GM21381 (cell line): ENCODE data around the gene ERCC6L.
"Not testable (repeated sequence)": the region's sequence is repeated elsewhere in the genome, so short reads cannot be mapped to it uniquely, and the experiment has no call there.

Experiments used
- ATAC-seq: cut with Tn5 transposase; IDR thresholded peaks from one replicate; pipeline ENCODE4 v1.9.1; 2021; ENCODE audit warnings: mild to moderate bottlenecking, moderate library complexity; ENCODE audit not compliant: unreplicated experiment

The ERCC6L gene

GRCh38 chrX:72176981-72177380, 61.8 kb downstream of the ERCC6L start:
- no peak for ATAC-seq

- not testable (repeated sequence) for ATAC-seq
These were observed 62.5 kb downstream of the ERCC6L start for GRCh38 chrX:72176289-72176688.

GRCh38 chrX:72169008-72169728, 69.7 kb downstream of the ERCC6L start:
- ATAC-seq: no peak

GRCh38 chrX:72165551-72165950, 73.3 kb downstream of the ERCC6L start:
- ATAC-seq: no peak

GRCh38 chrX:72159769-72160168, 79.1 kb downstream of the ERCC6L start:
- ATAC-seq: no peak

- ATAC-seq: no peak
These were observed 80.1 kb downstream of the ERCC6L start for GRCh38 chrX:72158773-72159172.
